Mesenchymal stem cell (in vitro differentiated cells and primary cell): ENCODE measurements around the gene TMEM63A.

Experiments used
- DNase-seq: peaks from one replicate; pipeline ENCODE4 v3.0.0-alpha.2; 2013
- H2AFZ ChIP-seq: one replicate; pipeline ENCODE4 v1.6.1; 2013; ENCODE audit warnings: low read depth, mild to moderate bottlenecking, control low read depth, inconsistent platforms, low read length, moderate library complexity
- H2AK5ac ChIP-seq: 2 replicates; pipeline ENCODE4 v1.6.1; 2013; ENCODE audit warnings: low read length, moderate library complexity, mild to moderate bottlenecking, inconsistent platforms; ENCODE audit not compliant: severe bottlenecking
- H2BK120ac ChIP-seq: one replicate; pipeline ENCODE4 v1.6.1; 2013; ENCODE audit warnings: low read depth, mild to moderate bottlenecking, inconsistent platforms, low read length, moderate library complexity
- H2BK12ac ChIP-seq, 2 experiments: one replicate each; pipeline ENCODE4 v1.6.1; 2013; ENCODE audit warnings: inconsistent platforms in 2 of 2, low read length in 2 of 2, mild to moderate bottlenecking in 2 of 2, moderate library complexity in 2 of 2, control low read depth in 1 of 2
- H2BK15ac ChIP-seq: one replicate; pipeline ENCODE4 v1.6.1; 2013; ENCODE audit warnings: mild to moderate bottlenecking, low read depth, inconsistent platforms; ENCODE audit not compliant: poor library complexity, severe bottlenecking
- H2BK5ac ChIP-seq: 2 replicates; pipeline ENCODE4 v1.6.1; 2013; ENCODE audit warnings: low read depth, mild to moderate bottlenecking, low read length, control low read depth, inconsistent platforms; ENCODE audit not compliant: poor library complexity, severe bottlenecking
- H3K14ac ChIP-seq, 2 experiments: one replicate each; pipeline ENCODE4 v1.6.1; 2013; ENCODE audit warnings: inconsistent platforms in 2 of 2, low read length in 2 of 2, control low read depth in 1 of 2, mild to moderate bottlenecking in 1 of 2, moderate library complexity in 1 of 2
- H3K18ac ChIP-seq, 2 experiments: one replicate each; pipeline ENCODE4 v1.6.1; 2013; ENCODE audit warnings: inconsistent platforms in 2 of 2, low read length in 2 of 2, control low read depth in 1 of 2, low read depth in 1 of 2, mild to moderate bottlenecking in 1 of 2
- H3K23ac ChIP-seq, 2 experiments: one replicate each; pipeline ENCODE4 v1.6.1; 2013; ENCODE audit warnings: inconsistent platforms in 2 of 2, low read length in 2 of 2, mild to moderate bottlenecking in 2 of 2, moderate library complexity in 2 of 2, control low read depth in 1 of 2
- H3K27ac ChIP-seq: 2 replicates; pipeline ENCODE4 v1.5.1; 2013; ENCODE audit warnings: mild to moderate bottlenecking, moderate library complexity, low read length, control low read depth, inconsistent platforms; ENCODE audit not compliant: poor library complexity, severe bottlenecking
- H3K27me3 ChIP-seq, 2 experiments: 2 replicates each; pipeline versions ENCODE4 v1.6.1 to v1.7.0; 2013; ENCODE audit warnings: low read length in 2 of 2, mild to moderate bottlenecking in 2 of 2, moderate library complexity in 2 of 2, control low read depth in 1 of 2, inconsistent platforms in 1 of 2; ENCODE audit not compliant: control insufficient read depth in 1 of 2, insufficient read depth in 1 of 2
- H3K36me3 ChIP-seq, 2 experiments: 2 replicates each; pipeline versions ENCODE4 v1.6.1 to v1.7.0; 2013; ENCODE audit warnings: low read length in 2 of 2, control low read depth in 1 of 2, inconsistent platforms in 1 of 2, low read depth in 1 of 2, mild to moderate bottlenecking in 1 of 2; ENCODE audit not compliant: insufficient read depth in 2 of 2, control insufficient read depth in 1 of 2
- H3K4ac ChIP-seq, 2 experiments: one replicate each; pipeline ENCODE4 v1.6.1; 2013; ENCODE audit warnings: inconsistent platforms in 2 of 2, low read length in 2 of 2, mild to moderate bottlenecking in 2 of 2, moderate library complexity in 2 of 2, control low read depth in 1 of 2, low read depth in 1 of 2
- H3K4me1 ChIP-seq: 2 replicates; pipeline ENCODE4 v1.6.1; 2013; ENCODE audit warnings: low read depth, low read length, control low read depth; ENCODE audit not compliant: control insufficient read depth, insufficient read depth
- H3K4me2 ChIP-seq: 2 replicates; pipeline ENCODE4 v1.6.1; 2013; ENCODE audit warnings: low read length, mild to moderate bottlenecking, inconsistent platforms; ENCODE audit not compliant: poor library complexity, severe bottlenecking
- H3K4me3 ChIP-seq, 2 experiments: 2 replicates each; pipeline versions ENCODE4 v1.5.1 to v1.7.0; 2013; ENCODE audit warnings: low read length in 2 of 2, mild to moderate bottlenecking in 2 of 2, control low read depth in 1 of 2, low read depth in 1 of 2; ENCODE audit not compliant: insufficient read depth in 1 of 2
- H3K79me1 ChIP-seq: replicated peaks from 2 replicates; pipeline ENCODE4 v1.6.1; 2013; ENCODE audit warnings: mild to moderate bottlenecking, control low read depth, low read length, inconsistent platforms; ENCODE audit not compliant: poor library complexity, severe bottlenecking
- H3K9ac ChIP-seq: 2 replicates; pipeline ENCODE4 v1.7.0; 2013; ENCODE audit warnings: mild to moderate bottlenecking, low read length, moderate library complexity
- H3K9me3 ChIP-seq: 2 replicates; pipeline ENCODE4 v1.7.0; 2013; ENCODE audit warnings: mild to moderate bottlenecking, low read length; ENCODE audit not compliant: control insufficient read depth
- H4K8ac ChIP-seq: one replicate; pipeline ENCODE4 v1.6.1; 2013; ENCODE audit warnings: inconsistent platforms, mild to moderate bottlenecking, low read length, moderate library complexity
- H4K91ac ChIP-seq: one replicate; pipeline ENCODE4 v1.6.1; 2013; ENCODE audit warnings: mild to moderate bottlenecking, low read length, inconsistent platforms
- WGBS: methylation state at CpG from one replicate; pipeline ENCODE4 v1.1.7; 2013; ENCODE audit warnings: mixed read lengths; 5-methylcytosine and 5-hydroxymethylcytosine counted together

Gene TMEM63A

DNA sequence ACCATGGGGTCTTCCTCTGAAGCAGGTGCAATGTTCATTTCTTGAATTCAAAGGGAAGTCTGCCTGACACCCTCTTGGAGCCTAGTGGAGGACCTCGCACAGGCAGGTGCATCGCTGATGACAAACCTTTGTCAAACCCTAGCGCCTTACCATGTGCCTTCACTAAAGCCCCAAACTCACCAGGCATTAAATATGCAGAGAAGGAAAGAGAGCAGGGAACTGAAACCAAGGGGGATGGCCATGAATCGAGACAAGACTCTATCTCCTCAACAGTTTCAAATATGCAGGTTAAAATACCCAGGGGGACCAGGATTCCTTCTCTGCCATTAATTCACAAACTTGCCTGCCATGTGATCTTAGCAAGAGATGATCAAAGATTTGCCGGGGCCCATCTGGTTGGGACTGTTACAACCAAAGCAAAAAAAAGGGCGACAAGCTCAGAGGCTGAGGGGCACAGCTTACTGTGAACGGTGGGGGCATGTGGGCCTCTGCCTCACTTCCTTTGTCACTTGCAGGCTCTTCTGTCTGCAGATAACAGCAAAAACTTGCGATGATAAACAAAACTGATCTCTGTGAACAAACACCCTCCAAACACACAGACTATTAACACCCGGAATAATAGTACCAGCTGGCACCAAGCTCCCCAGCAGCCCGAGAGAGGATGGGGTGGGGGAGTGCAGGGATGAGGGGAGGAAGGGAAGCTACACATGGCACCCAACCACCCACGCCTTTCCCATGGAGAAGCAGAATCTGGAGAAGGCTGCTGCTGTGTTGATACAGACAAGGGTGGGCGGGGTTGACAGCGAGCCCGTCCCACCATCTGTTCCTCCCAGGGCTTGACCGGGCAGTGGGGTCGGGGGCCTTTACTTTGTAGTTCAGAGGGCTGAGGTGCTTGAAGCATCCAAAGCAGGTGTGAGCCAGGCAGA is 33.9 kb downstream of the TMEM63A start:
- Histone ChIP-seq H3K23ac (no peak overlapping the region), H3K18ac (no peak overlapping the region), H3K4ac (peak overlapping the region in 1 of 2 experiments; percentile 16), H3K9me3 (no peaks in the 10 kb centered on the region), H4K91ac (no peak overlapping the region), H3K27ac (no peak overlapping the region), H2BK15ac (no peak overlapping the region), H3K4me2 (no peak overlapping the region), H3K79me1 (no peaks in the 10 kb centered on the region), H3K14ac (no peak overlapping the region), H2BK5ac (no peak overlapping the region), H2AFZ (no peak overlapping the region), H3K27me3 (no peaks in the 10 kb centered on the region), H3K4me1 (peaks cover 3% of the 10 kb centered on the region), H2AK5ac (no peak overlapping the region), H3K9ac (no peak overlapping the region), H4K8ac (no peak overlapping the region), H3K36me3 (peaks cover 65 to 66% of the 10 kb centered on the region in 2 experiments), H3K4me3 (no peak overlapping the region), H2BK120ac (no peak overlapping the region), H2BK12ac (no peak overlapping the region)
- 80% methylated on average over 15 of the region's 16 CpGs for WGBS
- DNase-seq, result no peak

DNA sequence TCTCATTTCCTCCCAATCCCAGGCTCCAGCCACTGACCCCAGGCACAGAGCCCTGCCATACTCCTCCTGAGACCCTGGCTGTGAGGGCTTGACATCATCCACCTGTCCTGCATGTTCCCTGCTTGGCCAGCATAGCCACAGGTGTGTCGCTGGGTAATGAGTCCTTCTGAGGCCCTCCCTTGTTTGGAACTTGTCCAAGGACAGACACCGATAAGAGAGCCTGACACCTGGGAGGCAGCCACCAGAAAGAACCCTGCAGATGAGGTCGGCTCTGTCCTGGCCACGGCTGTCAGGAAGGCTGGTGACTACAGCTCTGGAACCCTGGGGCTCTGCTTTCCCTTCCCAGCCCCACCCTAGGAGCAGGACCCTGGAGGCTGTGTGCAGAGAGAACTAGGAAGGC is 34.6 kb downstream of the TMEM63A start:
- Histone ChIP-seq H3K36me3 (peaks cover 65 to 66% of the 10 kb centered on the region in 2 experiments), H3K27ac (no peak overlapping the region), H3K4me2 (no peak overlapping the region), H4K91ac (no peak overlapping the region), H3K4ac (no peak overlapping the region), H3K27me3 (no peaks in the 10 kb centered on the region), H2BK12ac (no peak overlapping the region), H2AFZ (no peak overlapping the region), H2AK5ac (no peak overlapping the region), H2BK120ac (no peak overlapping the region), H3K79me1 (no peaks in the 10 kb centered on the region), H2BK15ac (no peak overlapping the region), H3K14ac (no peak overlapping the region), H4K8ac (no peak overlapping the region), H3K4me1 (peaks cover 3% of the 10 kb centered on the region), H3K9me3 (no peaks in the 10 kb centered on the region), H3K18ac (no peak overlapping the region), H3K9ac (no peak overlapping the region), H3K4me3 (peak overlapping the region in 1 of 2 experiments; percentile 33), H2BK5ac (no peak overlapping the region), H3K23ac (no peak overlapping the region)
- 96% methylated on average over 3 of the region's 4 CpGs for WGBS
- DNase-seq, result no peak

DNA sequence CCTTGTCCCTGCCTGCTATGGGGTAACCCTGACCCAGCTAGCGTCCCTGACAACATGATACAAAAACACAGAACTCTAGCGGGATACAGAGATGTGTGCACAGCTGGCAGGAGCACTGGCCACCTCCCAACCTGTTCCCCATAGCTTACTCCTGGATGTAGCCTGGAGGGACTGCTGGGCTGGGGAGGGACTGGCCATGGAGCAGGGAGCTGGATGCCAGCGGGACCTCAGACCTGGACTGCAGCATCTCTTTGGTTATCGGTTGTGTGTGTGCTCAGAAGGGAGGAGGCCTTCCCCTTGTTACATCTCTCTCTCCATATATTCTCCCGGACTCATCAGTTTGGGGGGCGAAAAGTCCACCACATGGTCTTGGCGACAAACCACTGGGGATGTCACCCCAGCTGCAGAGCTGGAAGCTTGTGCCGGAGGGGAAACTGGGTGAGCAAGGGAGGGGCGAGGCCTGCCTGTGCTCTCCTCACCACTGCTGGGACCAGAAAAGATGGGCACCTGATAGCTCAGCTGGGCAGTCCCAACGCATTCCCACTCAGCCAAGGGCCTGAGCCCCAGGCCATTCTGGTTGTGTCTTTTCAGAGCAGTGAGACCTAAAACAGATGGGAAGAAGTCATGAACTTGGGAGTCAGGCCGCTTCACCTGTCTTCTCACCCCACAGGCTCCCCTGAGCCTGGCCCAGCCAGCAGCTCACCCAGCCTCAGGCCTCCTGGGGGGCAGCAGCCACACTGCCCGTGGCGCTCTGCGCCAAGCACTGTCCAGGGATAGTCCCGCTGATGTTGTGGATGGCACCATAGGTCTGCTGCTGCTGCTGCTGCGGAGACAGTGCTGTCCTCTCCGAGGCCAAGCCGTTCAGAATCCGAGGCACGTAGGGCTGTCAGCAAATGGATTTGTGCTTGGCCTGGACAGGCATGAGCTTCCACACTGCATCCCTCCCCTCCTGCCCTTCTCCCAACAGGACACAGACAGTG is 35.6 kb downstream of the TMEM63A start:
- Histone ChIP-seq H2BK15ac (no peak overlapping the region), H3K9me3 (no peaks in the 10 kb centered on the region), H3K4ac (no peak overlapping the region), H2BK120ac (no peak overlapping the region), H3K4me2 (no peak overlapping the region), H2BK12ac (no peak overlapping the region), H3K18ac (no peak overlapping the region), H4K8ac (no peak overlapping the region), H3K23ac (no peak overlapping the region), H3K14ac (no peak overlapping the region), H3K4me1 (peaks cover 3% of the 10 kb centered on the region), H3K4me3 (no peak overlapping the region), H4K91ac (no peak overlapping the region), H3K79me1 (no peaks in the 10 kb centered on the region), H3K27ac (no peak overlapping the region), H2AK5ac (no peak overlapping the region), H3K36me3 (peaks cover 66 to 71% of the 10 kb centered on the region in 2 experiments), H3K9ac (no peak overlapping the region), H2BK5ac (no peak overlapping the region), H3K27me3 (no peaks in the 10 kb centered on the region), H2AFZ (no peak overlapping the region)
- WGBS, result 97% methylated on average over 19 of the region's 20 CpGs
- DNase-seq, result no peak
